CD4-positive, alpha-beta T cell treated with Interleukin-17A for 1 hour (primary cell): ENCODE measurements around the gene SUPT5H.
"Not testable (repeated sequence)": the region's sequence is repeated elsewhere in the genome, so short reads cannot be mapped to it uniquely, and the experiment has no call there.

Experiments used
- DNase-seq: peaks from one replicate; pipeline ENCODE4 v3.0.0-alpha.2; 2020

SUPT5H gene

DNA sequence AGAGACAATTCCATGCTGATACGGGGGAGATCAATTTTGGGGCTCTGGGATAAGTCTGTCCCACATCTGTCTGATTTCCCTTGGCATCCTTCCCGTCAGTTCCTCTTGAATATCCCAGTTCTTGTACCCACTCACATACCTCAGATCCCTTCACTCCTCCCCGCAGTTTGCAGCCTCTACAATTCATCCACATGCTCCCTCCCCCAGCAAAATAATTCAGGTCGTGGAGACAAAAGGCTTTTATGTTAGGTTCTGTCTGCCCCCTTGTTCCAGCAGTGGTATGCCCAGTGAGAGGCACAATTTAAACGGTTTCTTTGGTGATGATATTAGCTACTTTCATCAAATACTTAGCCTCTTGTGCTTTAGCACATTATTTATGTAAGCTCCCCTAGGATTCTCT is 19.2 kb upstream of the SUPT5H start:
- DNase-seq = no peak

- DNase-seq = no peak
Observed at GRCh38 chr19:39427707-39428106, 17.7 kb upstream of the SUPT5H start.

DNA sequence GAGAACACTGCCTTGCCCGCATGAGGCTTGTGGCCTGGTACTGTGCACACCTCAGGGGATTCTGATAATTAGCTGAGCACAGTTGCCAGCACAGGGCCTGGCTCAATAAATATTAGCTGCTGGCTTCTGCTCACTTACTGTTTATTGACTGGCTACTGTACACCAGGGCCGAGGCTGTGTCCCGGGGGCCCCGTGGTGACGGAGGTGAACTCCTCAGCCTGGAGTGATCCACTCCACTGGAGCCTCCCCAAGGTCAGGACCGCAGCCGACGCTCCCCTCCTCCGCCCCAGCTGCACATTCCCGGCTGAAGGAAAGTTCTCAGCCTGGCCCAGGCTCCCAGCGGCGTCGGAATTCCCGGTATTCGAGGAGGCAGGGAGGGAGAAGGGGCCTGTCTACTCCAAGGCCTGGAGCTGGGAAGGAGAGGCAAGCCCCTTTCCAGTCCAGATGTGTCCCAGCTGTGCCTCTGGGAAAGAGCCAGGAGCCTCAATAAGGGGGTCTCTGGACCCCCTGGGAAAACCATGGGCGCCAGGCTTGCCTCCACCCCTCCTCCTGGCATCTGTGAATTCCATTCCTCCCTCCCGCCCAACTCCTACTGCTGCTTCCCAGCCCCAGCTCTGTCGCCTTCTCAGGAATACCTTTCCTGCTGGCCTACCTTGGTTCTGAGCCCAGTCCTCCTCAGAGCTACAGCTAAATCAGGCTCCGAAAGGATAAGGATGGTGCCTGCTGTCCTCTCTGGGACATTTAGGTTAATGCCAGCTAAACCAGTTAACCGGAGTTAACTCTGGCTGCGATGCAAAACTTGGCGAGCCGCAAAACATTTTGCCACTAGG is 16.9 kb upstream of the SUPT5H start:
- no peak for DNase-seq

GRCh38 chr19:39430675-39431593 is 14.4 kb upstream of the SUPT5H start:
- DNase-seq = peak; percentile 88

DNA sequence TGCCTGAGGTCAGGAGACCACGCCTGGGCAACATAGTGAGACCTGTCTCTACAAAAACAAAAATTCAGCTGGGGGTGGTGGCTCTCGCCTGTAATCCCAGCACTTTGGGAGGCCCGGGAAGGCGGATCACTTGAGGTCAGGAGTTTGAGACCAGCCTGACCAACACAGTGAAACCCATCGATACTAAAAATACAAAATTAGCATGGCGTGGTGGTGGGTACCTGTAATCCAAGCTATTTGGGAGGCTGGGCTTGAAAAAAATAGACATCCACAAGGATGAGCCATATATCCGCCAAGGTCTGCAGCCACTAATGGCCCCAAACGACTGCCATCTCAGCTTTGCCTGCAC is 12.7 kb upstream of the SUPT5H start:
- DNase-seq = no peak

DNA sequence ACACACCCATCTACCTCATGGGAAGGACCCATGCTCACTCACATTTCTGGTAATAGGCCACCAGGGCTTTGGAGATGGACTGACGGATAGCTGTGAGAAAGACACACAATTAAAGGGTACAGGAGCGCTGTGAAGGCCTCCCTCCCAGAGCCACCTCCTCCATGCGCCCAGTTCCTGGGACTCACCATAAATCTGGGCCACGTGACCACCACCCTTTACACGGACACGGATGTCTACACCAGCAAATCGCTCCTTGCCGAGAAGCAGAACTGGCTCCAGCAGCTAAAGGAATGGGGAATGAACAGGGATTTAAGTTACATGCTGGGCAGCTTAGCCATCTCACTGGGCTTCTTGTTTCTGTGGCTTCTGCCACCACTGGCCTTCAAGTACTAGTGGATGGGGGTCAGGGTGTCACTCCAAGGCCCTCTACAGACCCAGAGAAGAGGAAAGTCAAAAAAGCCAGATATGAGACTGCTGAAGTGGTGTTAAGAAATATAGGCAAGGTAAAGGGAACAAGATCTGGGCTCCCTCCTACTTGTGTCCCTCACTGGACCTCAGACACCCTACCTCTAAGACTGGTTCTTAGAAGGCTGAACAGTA is 11.8 kb upstream of the SUPT5H start:
- no peak for DNase-seq

- DNase-seq = no peak
Observed at GRCh38 chr19:39434123-39435076, 11.0 kb upstream of the SUPT5H start.

GRCh38 chr19:39435499-39436349 is 9.7 kb upstream of the SUPT5H start, which contains the start of gene RPS16:
Gene RPS16, minus strand, starts transcription at chr19:39435949. Its CDS starts 54 bp downstream, at chr19:39435895.
- peak; percentile 99 for DNase-seq

GRCh38 chr19:39436350-39436716 is 9.0 kb upstream of the SUPT5H start:
- no peak for DNase-seq

- no peak for DNase-seq
Observed at GRCh38 chr19:39438270-39438934, 7.0 kb upstream of the SUPT5H start.

GRCh38 chr19:39444598-39445195 is 685 bp upstream of the SUPT5H start:
- DNase-seq = no peak

DNA sequence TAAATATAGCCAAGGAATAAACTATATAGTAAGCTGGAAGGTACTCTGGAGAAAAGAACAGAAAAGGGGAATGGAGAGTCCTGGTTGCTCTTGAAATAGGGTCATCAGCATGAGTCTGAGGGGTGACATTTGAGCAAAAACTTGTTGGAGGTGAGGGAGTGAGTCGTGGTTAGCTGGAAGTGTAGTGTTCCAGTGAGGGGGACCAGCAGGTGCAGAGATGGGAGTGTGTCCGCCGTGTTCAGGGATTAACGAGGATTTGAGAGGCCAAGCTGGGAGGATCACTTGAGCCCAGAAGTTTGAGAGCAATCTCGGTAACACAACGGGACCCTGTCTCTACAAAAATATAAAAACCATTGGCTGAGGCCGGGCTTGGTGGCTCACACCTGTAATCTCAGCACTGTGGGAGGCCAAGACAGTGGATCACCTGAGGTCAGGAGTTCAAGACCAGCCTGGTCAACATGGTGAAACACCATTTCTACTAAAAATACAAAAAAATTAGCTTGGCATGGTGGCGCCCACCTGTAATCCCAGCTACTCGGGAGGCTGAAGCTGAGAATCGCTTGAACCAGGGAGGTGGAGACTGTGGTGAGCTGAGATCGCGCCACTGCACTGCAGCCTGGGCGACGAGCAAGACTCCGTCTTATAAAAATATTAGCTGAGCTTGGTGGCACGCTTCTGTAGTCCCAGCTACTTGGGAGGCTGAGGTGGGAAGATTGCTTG is 1.1 kb downstream of the SUPT5H start:
- no peak for DNase-seq

DNA sequence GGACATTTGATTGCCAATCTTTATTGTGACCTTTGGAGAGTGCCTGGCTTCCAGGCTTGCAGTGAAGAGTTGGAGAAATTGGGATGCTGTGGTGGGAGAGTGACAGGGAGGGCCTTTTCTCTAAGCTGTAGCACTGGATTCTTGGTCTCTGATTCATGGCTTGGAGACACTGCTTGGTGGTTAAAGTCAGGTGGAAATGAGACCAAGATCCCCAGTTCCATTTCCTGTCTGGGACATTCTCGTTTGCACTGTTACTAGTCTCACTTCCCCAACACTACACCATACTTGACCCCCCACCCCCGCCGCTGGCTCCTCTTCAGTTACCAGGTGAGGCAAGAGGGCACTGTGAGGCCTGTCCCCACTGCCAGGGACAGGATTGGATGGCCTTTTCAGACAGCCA is 2.9 kb downstream of the SUPT5H start:
- peak; percentile 11 for DNase-seq

GRCh38 chr19:39449116-39449797 is 3.9 kb downstream of the SUPT5H start:
- DNase-seq = no peak

DNA sequence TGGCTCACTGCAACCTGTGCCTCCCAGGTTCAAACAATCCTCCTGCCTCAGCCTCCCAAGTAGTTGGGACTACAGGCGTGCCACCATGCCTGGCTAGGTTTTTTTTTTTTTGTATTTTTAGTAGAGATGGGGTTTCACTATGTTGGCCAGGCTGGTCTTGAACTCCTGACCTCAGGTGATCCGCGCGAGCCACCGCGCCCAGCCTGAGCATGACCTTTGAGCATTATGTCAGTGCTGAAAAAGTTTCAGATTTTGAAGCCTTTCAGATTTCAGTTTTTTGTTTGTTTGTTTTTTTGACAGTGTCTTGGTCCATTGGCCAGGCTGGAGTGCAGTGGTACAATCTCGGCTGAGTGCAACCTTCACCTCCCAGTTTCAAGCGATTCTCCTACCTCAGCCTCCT is 5.9 kb downstream of the SUPT5H start:
- not testable (repeated sequence) for DNase-seq

DNA sequence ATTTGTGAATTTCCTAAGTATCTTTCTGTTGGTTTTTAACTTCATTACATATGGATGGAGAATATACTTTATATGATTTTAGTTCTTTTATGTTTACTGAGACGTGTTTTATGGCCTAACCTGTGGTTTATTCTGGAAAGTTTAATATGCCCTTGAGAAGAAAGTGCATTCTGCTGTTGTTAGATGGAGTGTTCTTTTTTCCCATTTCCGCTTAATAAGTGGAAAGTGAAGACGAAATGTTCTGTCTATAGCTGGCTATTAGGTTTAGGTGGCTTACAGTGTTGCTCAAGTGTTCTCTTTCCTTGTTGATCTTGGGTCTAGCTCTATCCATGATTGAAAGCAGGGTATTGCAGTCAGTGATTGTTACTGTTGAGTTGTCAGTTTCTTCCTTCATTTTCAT is 18.0 kb downstream of the SUPT5H start:
- DNase-seq = no peak

- no peak for DNase-seq
Observed at GRCh38 chr19:39465956-39466747, 20.8 kb downstream of the SUPT5H start.

- no peak for DNase-seq
Observed at GRCh38 chr19:39467941-39468340, 22.6 kb downstream of the SUPT5H start.
